ENCODE data around the gene TMEM184A. TPM values are rescaled to one million over a fixed set of nuclear protein-coding genes. Genes with fewer than 3 reads are reported as not detected.
A peak's percentile ranks its signal among the peaks of the same experiment; 100 is the strongest.

TMEM184A gene
- total RNA-seq, 1 experiment from 2014 or later, result 13.4 TPM

DNA sequence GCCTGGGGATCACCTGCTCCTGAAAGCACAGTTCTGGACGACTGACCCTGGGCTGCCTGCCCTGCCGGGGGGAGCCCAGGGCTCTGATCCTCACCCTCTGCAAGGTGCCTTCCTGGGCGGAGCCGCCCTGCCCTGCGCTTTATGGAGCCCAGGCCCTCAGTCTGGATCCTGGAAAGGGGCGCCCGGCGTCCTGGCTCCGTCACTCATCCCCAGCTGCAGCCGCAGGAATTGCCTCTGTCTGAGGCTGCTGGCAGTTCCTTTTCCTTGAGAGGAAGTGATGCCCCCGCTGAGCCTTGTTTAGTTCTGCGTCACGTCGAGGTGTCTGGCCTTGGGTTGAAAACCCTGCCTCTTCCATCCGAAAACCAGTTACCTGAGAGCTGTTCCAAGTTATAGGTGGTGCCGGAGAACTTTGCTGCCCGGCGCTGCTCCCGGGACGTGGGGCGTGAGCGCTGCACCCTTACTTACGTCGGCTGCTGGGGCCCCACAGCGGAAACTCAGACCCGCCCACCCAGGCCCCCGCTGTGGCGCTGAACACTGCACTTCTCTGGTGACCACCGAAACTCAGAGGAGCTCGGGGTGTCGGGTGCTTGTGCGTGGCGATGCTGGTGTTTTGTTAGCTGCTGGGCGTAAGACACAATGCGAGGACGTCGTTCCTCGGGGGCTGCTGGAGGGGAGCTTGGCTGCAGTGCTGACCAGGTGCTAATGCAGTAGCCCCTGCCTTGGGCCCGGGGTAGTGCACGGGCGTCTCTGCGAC is 20.1 kb downstream of the TMEM184A start:
- in situ Hi-C loops (cut with HindIII; ENCODE audit: low pct_unique_long_range_greater_than_20kb, low sequenced_read_pairs), result no loop called here
- no peak for DNase-seq (ENCODE audit: low read depth)

DNA sequence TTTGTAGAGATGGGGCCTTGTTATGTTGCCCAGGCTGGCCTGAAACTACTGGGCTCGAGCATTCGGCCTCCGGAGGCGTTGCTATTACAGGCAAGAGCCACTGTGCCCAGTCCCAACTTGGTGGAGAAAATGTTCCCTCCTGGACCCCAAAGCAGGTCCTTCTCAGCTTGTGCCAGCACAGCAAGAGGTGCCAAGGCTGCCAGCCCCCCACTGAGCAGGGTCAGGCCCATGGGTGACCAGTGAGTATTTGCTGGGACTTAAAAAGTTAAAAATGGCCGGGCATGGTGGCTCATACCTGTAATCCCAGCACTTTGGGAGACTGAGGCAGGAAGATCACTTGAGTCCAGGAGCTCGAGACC is 20.9 kb downstream of the TMEM184A start:
- DNase-seq (ENCODE audit: low read depth), result no peak
- in situ Hi-C loops (cut with HindIII; ENCODE audit: low pct_unique_long_range_greater_than_20kb, low sequenced_read_pairs), result no loop called here

DNA sequence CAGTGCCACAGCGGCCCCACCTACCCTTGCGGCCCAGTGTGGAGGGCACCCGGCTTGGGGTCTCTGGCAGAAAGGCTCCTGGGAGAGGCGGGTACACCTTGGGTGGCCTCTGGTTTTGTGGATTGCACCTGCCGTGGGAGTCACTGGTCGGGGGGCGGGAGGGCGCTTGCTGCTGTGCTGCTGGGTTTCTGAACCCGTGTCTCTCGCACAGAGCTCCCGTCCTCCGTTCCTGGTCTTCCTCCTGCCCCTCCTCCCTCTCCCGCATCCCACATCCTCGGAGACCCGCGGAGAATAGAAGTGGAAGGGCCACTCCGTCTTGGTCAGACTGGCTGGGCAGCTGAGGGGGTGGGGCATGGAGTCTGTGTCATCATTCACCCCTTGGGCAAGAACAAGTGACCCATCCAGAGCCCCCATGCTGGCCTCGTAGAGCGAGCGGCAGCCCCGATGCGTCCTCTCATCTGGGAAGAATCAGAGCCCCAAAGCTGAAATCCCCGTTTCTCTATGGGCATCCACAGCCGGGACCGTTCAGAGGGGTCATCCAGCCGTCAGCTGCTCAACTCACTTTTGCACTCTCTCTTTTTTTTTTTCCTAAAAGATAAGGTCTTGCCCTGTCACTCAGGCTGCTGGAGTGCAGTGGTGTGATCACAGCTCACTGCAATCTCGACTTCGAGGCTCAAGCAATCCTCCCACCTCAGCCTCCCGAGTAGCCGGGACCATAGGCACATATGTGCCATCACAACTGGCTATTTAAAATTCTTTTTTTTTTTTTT is 21.5 kb downstream of the TMEM184A start:
- in situ Hi-C loops (cut with HindIII; ENCODE audit: low pct_unique_long_range_greater_than_20kb, low sequenced_read_pairs), result no loop called here
- no peak for DNase-seq (ENCODE audit: low read depth)

DNA sequence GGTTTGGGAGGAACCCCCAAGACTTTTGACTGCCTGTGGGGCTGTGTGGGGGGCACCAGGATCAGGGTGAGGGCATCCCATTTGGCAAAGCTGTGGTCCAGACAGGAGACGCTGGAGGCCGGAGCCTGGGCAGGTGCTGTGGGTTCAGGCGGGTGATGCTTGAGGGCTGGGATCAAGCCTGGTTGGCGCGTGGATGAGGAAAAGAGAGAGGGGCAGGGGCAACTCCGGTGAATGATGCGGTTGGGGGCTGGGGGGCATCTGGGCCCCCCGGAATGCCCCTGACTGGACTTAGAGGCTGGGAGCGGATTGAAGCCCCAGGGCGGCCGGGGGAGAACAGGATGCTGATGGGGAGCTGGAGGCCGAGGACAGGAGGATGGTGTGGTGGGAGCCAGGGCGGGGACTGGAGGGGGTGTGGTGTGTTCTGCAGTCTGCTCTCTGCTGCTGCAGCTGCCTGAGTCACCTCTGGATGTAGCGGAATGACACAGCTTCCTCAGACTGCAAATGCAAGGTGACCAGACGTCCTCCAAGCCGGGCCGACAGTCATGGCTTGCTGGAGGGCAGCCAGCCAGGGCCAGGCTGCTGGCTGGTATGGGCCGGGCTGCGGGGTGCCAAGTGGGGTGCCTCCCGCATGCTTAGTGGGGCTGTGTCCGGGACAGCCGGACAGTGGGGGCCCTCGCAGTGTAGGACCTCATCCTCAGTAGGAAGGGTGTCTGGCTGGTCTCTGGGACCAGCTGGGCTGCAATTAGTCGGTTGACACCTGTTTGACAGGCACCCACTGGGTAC is 22.3 kb downstream of the TMEM184A start:
- in situ Hi-C loops (cut with HindIII; ENCODE audit: low pct_unique_long_range_greater_than_20kb, low sequenced_read_pairs), result no loop called here
- peak; percentile 88 for DNase-seq (ENCODE audit: low read depth)

DNA sequence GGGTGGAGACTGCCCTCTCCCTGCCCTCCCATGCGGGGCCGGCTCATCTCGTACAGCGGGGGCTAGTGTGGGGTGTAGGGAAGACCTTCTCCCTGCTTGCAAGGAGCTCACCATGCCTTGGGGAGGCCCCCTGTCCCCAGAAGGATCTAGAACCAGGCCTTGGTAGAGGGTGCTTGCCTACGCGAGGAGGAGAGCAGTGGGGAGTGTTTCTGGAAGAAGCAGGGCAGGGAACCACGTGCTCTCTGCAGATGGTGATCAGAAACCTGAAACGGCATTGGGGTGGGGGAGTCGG is 22.8 kb downstream of the TMEM184A start:
- in situ Hi-C loops (cut with HindIII; ENCODE audit: low pct_unique_long_range_greater_than_20kb, low sequenced_read_pairs), result no loop called here
- DNase-seq (ENCODE audit: low read depth), result no peak

DNA sequence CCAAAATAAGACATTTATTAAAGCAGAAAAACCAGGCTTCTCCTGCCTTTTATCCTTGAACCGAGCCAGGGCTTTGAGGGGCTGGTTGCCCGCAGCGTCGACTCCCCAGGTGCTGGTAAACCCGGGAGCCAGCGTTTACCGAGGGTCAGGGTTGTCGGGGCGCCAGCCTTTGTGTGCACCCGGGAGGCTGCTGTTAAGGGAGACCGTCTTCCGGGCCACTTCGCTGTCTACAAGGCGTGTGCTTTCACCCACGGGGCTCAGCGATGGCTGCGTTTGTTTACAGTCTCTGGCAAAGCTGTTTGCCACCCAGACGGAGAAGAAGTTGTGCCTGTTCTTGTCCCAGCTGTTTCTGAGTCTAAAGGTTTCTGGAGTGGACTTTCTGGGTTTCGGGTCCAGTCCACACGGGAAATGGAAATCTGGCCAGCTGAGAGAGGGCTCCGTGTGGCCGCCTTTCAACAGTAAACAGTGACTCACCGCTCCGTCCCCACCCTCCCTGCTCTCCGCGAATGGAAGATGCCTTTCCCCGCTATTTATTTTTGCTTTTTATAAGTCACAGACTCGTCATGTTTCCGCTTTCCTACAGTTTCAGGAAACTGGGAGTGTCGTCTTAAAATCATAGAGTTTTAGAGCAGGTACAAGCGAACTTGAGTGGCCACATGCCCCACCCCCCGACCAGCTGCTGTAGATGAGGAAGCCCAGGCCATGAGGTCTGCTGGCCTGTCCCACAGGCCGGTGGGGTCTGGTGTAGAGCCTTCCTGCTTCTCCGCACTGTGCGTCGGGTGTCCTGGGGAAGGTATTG is 23.4 kb downstream of the TMEM184A start:
- DNase-seq (ENCODE audit: low read depth), result peak; percentile 94
- in situ Hi-C loops (cut with HindIII; ENCODE audit: low pct_unique_long_range_greater_than_20kb, low sequenced_read_pairs), result no loop called here

DNA sequence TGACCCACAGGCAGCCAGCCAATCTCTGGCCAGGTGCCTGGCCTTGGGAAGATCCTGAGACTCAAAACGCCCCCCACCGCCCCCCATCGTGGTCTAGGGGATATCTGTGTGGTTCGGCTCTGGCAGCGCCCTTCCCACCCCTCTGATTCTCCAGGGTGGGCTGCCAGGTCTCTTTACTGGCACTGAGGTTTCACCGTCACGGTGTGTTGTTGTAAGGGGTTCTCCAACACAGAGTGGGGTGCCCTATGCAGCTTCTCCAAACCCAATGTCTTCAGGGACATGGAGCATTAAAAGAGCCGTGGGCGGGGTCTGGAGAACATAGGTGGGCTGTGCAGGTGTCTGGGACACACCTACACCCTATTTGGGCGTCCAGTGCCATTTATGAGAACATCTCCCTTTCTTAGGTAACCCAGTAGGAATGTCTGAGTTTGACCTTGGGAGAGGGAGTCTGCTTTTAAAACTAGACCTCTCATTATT is 24.0 kb downstream of the TMEM184A start:
- in situ Hi-C loops (cut with HindIII; ENCODE audit: low pct_unique_long_range_greater_than_20kb, low sequenced_read_pairs), result no loop called here
- no peak for DNase-seq (ENCODE audit: low read depth)

DNA sequence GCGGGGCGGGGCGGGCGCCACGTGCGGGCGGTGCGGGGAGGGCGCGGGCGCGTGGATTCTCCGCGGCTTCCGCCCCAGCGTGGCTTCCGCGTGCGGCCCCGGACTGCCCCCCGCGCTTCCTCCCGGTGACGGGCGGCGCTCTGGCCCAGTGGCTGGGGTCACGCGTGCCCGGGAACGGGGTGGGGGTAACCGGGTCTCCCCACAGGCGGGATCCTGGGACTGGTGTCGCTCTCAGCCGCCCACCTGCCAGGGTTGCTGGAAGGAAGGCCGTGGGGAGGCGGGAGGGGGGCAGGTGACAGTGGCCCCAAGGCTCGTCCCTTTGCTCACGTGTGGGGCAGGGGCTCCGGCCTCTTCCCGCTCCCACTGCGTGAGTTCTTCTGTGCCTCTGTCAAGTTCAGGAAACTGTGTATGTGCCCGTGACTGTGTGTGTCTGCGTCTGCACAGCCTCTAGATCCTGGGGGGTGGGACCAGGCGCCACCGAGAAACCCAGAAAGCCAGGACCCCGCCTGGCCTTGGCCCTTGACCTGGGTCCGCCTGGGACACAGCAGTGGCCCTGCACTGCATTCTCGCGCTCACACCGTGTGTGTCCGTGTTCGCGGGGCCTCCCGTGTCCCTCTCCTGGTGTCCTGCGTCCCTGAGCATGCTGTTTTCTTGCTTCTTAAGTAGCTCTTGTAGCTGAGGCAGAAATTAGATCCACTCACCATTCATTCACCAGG is 24.6 kb downstream of the TMEM184A start:
- in situ Hi-C loops (cut with HindIII; ENCODE audit: low pct_unique_long_range_greater_than_20kb, low sequenced_read_pairs), result no loop called here
- peak; percentile 54 for DNase-seq (ENCODE audit: low read depth)

DNA sequence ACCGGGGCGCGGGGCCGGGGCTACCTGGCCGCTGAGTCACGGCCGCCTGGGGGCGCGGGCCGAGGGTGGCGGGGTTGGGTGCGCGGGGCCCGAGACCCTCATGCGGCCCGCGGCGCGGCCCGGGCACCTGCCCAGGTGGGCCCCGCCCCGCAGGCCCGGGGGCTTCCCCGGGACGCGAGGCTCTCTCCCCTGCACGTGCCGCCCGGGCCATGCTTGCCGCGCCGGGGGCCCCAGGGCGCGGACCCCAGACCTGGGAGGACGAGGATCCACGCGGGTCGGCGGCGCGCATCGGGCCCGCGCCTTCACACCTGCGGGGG is 25.1 kb downstream of the TMEM184A start:
- in situ Hi-C loops (cut with HindIII; ENCODE audit: low pct_unique_long_range_greater_than_20kb, low sequenced_read_pairs), result no loop called here
- no peak for DNase-seq (ENCODE audit: low read depth)

DNA sequence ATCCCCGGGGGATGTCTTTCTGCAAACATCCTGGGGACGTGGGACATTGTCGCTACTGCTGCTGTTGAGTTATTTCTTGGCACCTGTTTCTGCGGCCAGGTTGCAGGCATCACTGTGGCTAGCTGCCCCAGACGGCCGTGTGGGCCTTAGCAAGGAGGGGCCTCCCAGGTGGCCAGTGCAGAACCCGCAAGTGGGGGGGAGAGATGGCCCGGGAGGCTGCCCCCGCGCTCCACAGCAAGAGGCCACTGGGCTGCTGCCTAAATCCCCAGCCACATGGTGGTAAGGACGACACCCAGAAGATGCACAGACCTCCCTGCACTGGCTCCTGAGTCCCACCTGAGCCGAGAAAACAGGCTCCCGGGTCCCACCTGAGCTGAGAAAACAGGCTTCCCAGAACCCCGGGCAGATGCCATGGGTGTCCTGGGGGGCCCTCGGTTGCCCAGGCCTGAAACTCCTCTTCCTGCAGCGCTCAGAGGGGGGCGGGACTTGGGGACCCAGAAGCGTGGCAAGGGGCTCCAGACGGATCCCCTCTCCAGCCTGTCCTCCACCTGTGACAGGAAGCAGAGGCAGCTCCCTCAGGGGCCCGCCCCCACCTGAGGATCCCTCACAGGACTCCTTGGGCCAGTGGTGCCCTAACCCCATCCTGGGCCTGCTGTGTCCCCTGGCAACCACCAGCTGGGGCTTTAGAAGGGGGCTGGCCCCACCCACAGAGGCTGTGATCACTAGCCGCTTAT is 26.5 kb downstream of the TMEM184A start:
- no peak for DNase-seq (ENCODE audit: low read depth)
- in situ Hi-C loops (cut with HindIII; ENCODE audit: low pct_unique_long_range_greater_than_20kb, low sequenced_read_pairs), result no loop called here

DNA sequence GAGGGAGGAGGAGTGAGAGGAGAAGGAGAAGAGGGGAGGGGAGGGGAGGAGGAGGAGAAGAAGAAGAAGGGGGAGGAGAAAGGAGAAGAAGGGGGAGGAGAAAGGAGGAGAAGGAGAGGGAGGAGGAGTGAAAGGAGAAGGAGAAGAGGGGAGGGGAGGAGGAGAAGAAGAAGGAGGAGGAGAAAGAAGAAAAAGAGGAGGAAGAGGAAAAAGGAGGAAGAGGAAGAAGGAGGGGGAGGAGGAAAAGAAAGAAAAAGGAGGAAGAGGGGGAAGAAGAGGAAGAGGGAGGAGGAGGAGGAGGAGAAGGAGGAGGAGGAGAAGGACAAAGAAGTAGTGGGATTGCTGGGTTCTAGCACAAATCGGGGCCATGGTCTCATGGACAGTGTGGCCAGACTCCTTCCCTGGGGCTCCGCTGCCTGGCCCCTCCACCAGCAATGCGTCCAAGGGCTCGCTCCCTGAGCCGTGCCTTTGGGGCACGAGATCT is 29.7 kb downstream of the TMEM184A start:
- no peak for DNase-seq (ENCODE audit: low read depth)
- in situ Hi-C loops (cut with HindIII; ENCODE audit: low pct_unique_long_range_greater_than_20kb, low sequenced_read_pairs), result no loop called here

DNA sequence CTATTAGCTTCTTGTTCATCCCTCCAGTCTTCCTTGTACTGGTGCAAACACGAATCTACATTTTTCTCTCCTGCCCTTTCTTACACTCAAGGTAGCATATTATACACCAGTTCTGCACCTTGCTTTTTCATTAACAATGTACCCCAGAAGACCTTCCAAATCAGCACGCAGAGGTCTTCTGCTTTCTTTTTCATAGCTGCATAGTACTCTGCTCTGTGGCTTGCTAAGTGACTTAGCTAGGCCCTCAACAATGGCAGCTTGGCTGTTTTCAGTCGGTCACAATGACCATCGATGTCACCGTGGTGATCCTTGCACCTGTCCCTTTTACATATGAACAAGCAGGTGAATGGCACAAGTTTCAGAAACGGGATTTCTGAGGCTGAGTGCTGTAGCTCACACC is 30.6 kb downstream of the TMEM184A start:
- no peak for DNase-seq (ENCODE audit: low read depth)
- in situ Hi-C loops (cut with HindIII; ENCODE audit: low pct_unique_long_range_greater_than_20kb, low sequenced_read_pairs), result no loop called here

DNA sequence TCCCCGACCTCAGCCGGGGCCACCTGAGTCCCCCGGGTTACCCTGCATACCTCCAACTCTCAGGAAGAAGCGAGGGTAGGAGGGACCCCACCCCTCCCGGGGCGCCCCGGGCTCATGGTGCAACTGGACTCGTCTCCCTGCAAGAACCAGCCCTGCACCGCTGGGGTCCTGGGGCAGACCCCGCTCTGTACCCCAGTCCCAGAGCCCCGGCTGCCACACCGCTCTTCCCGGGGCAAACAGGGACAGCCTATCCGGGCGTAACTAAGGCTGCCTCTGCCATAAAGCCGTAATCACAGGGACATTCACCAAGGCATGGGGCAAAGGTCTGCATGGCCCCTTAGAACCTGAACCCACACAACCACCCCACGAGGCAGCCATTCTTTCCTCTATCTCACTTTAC is 32.2 kb downstream of the TMEM184A start:
- in situ Hi-C loops (cut with HindIII; ENCODE audit: low pct_unique_long_range_greater_than_20kb, low sequenced_read_pairs), result no loop called here
- no peak for DNase-seq (ENCODE audit: low read depth)

DNA sequence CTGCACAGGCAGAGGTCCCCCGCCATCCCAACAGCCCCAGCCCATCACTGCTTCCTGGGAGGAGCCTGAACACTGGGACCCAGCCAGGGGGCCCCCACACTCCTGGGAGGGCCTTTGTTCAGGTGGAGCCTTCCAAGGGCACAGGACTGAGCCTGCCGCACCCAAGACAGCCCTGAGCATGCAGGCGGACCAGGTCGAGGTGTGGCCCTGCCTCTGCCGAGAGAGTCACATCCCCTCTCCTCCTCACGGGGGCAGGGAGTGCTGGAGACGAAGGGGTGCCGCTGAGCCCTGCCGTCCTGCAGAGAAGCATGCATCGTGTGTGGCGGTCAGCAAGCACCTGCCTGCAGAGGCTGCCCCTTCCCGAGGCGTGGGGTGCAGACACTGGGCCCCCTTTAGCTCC is 32.8 kb downstream of the TMEM184A start:
- no peak for DNase-seq (ENCODE audit: low read depth)
- in situ Hi-C loops (cut with HindIII; ENCODE audit: low pct_unique_long_range_greater_than_20kb, low sequenced_read_pairs), result no loop called here

DNA sequence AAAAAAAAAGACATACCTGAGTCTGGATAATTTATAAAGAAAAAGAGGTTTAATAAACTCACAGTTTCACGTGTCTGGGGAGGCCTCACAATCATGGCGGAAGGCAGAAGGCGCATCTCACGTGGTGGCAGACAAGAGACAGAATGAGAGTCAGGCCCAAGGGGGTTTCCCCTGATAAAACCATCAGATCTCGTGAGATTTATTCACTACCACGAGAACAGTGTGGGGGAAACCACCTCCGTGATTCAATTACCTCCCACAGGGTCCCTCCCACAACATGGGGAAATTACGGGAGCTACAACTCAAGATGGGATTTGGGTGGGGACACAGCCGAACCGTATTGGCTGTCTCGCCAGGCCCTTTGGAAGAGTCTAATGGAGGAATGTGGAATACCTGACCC is 34.5 kb downstream of the TMEM184A start:
- no peak for DNase-seq (ENCODE audit: low read depth)
- in situ Hi-C loops (cut with HindIII; ENCODE audit: low pct_unique_long_range_greater_than_20kb, low sequenced_read_pairs), result no loop called here

DNA sequence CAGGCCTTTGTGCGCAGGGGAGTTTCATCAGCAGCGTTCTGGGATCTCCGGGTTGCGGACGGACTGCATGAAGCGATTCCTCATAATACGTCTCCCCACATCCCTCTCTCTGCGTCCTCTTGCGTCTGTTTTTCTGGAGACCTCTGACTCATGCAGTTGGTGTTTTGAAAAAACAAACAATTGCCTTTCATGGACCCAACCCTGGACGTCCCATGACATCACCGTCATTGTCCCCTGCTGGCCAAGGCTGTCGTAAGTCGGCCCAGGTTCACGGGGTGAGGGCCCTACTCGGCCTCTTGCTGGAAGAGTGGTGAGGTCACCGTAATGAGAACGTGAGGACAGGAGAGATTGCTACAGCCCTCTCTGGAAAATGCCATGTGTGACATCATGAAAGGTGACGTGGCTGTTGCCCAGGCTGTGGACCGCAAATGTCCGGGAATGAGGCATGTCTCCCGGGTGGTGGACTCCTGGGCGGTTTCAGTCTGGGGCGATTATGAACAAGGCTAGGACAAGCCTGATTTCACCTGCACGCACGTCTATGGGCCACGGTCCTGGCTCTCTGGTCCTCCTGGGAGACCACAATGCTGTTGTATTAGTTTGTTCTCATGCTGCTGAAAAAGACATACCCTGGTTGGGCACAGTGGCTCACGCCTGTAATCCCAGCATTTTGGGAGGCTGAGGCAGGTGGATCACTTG is 35.3 kb downstream of the TMEM184A start:
- in situ Hi-C loops (cut with HindIII; ENCODE audit: low pct_unique_long_range_greater_than_20kb, low sequenced_read_pairs), result no loop called here
- peak; percentile 100 for DNase-seq (ENCODE audit: low read depth)

Measured in Caki2 (cell line).